ENCODE measurements around the gene BSN. TPM values are rescaled to one million over a fixed set of nuclear protein-coding genes. Genes with fewer than 3 reads are reported as not detected.

The BSN gene
- total RNA-seq, 4 donors from 2014 or later = 0.04 to 0.36 (median 0.14) TPM

- WGBS, 2 donors = 95 to 100% methylated on average over 1 of the region's 1 CpG
- DNase-seq (ENCODE audit: low spot score in 2 of 2) = no peak
- TF ChIP-seq CTCF (IDR thresholded peaks at IDR 0.05) (no peak), POLR2A (IDR thresholded peaks at IDR 0.05) (no peak)
- H3K4me3 ChIP-seq (ENCODE audit: low read depth, poor library complexity, severe bottlenecking) = no peak overlapping the region
- intact Hi-C loops (cut with DNase I; ENCODE audit: low total_unique reads) = no loop called here
These were observed 46.5 kb downstream of the BSN start for GRCh38 chr3:49600781-49601180.

- 57 to 67% methylated on average over 5 of the region's 5 CpGs for WGBS, 2 donors
These were observed 47.2 kb downstream of the BSN start for GRCh38 chr3:49601358-49602048.

DNA sequence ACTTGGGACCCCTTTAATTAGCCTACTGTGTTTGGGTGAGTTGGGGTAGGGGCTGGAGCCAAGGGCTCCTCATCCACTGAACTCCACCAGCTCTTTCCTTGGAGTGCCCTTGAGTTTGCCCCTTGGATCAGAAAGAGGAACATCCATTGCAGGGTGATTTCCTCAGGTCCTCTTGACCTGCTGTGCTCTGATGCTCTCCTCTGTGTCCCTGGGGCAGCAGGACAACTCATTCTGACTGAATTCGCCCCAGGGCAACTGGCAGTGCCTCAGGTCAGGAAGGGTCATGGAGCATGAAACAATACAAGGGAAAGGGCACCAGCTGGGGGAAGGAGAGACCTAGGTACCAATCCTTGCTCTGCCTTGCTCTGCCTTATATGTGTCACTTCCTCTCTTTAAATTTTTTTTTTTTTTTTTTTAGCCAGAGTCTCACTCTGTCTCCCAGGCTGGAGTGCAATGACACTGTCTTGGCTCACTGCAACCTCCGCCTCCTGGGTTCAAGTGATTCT lies 47.8 kb downstream of the BSN start:
- intact Hi-C loops (cut with DNase I; ENCODE audit: low total_unique reads) = no loop called here
- H3K4me3 ChIP-seq (ENCODE audit: low read depth, poor library complexity, severe bottlenecking) = no peak overlapping the region
- no peak for TF ChIP-seq CTCF (IDR thresholded peaks at IDR 0.05)
- TF ChIP-seq POLR2A (IDR thresholded peaks at IDR 0.05) = no peak
- DNase-seq (ENCODE audit: low spot score in 2 of 2) = no peak
- 94% methylated on average over 2 of the region's 2 CpGs for WGBS, 2 donors

More at GRCh38 chr3:49601358-49602048, 47.2 kb downstream of the BSN start:
- intact Hi-C loops (cut with DNase I; ENCODE audit: low total_unique reads) = no loop called here
- H3K4me3 ChIP-seq (ENCODE audit: low read depth, poor library complexity, severe bottlenecking) = no peak overlapping the region
- no peak for DNase-seq (ENCODE audit: low spot score in 2 of 2)
- TF ChIP-seq CTCF (IDR thresholded peaks at IDR 0.05) = no peak

DNA sequence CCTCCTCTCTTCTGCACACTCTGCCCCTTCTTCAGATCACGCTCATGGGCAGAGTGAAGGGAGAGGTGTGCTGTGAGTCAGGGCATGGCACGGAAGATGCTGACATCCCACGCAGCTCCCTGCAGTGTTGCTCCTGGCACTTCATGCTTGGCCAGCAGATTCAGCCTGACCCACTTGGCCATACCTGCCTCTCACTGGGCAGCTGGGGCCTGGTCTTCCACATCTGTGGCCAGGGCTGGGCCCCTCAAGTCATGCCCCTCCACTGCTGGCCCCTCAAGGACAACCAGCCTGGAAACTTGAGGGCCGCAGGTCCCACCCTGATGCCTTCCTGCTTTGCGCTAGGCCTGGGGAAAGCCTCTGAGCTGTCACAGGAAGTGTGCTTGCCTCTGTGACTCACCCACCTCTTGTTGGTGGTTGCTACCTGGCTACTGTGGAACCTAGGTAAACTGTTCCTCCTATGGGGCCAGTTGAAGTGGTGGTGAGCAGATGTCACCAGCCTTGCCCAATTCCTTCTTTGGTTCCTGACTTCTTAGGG lies 48.7 kb downstream of the BSN start:
- intact Hi-C loops (cut with DNase I; ENCODE audit: low total_unique reads) = no loop called here
- WGBS, 2 donors = 69 to 71% methylated on average over 5 of the region's 5 CpGs
- no peak overlapping the region for H3K4me3 ChIP-seq (ENCODE audit: low read depth, poor library complexity, severe bottlenecking)
- no peak for DNase-seq (ENCODE audit: low spot score in 2 of 2)
- TF ChIP-seq POLR2A (IDR thresholded peaks at IDR 0.05) = no peak
- TF ChIP-seq CTCF (IDR thresholded peaks at IDR 0.05) = no peak

DNA sequence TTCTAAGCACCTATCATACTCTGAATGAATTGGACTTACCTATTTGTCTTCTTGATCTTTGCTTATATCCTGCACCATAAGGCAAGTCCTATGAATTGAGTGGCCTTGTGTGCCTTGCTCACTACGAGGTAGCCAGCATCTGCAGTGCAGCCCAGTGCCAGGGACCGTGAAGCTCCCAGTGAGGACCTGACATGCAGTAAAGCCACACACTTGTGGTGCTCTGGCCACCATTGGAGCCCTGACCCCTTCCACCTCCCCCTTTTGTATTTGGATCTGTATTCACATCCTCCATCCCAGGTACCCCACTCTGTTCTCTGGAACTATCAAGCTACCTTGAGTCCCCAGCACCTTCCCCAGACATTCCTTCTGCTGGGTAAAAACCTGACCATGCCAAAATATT lies 52.1 kb downstream of the BSN start:
- intact Hi-C loops (cut with DNase I; ENCODE audit: low total_unique reads) = no loop called here
- H3K4me3 ChIP-seq (ENCODE audit: low read depth, poor library complexity, severe bottlenecking) = no peak overlapping the region
- TF ChIP-seq CTCF (IDR thresholded peaks at IDR 0.05) (no peak), POLR2A (IDR thresholded peaks at IDR 0.05) (no peak)
- no peak for DNase-seq (ENCODE audit: low spot score in 2 of 2)
- 54 to 56% methylated on average over 2 of the region's 2 CpGs for WGBS, 2 donors
